Right forelimb (tissue), 1 donor: ENCODE data around the gene WDFY4.

Experiments used
- DNase-seq: peaks from one replicate; pipeline ENCODE4 v3.0.0-alpha.2; 2018

WDFY4 gene

GRCh38 chr10:48722153-48723145 is 37.8 kb downstream of the WDFY4 start:
- DNase-seq = no peak

- no peak for DNase-seq
Observed at GRCh38 chr10:48724127-48724526, 39.5 kb downstream of the WDFY4 start.

- DNase-seq = no peak
Observed at GRCh38 chr10:48725708-48726107, 41.0 kb downstream of the WDFY4 start.

GRCh38 chr10:48727866-48728265 is 43.2 kb downstream of the WDFY4 start:
- no peak for DNase-seq

GRCh38 chr10:48729222-48729621 is 44.5 kb downstream of the WDFY4 start:
- DNase-seq = no peak

GRCh38 chr10:48729941-48730457 is 45.3 kb downstream of the WDFY4 start:
- no peak for DNase-seq

- no peak for DNase-seq
Observed at GRCh38 chr10:48731141-48731540, 46.5 kb downstream of the WDFY4 start.

- DNase-seq = no peak
Observed at GRCh38 chr10:48731654-48732053, 47.0 kb downstream of the WDFY4 start.

GRCh38 chr10:48733329-48733728 is 48.7 kb downstream of the WDFY4 start:
- no peak for DNase-seq

- no peak for DNase-seq
Observed at GRCh38 chr10:48735836-48736390, 51.2 kb downstream of the WDFY4 start.

GRCh38 chr10:48736596-48736995 is 51.9 kb downstream of the WDFY4 start:
- no peak for DNase-seq

GRCh38 chr10:48737886-48738285 is 53.2 kb downstream of the WDFY4 start:
- DNase-seq = no peak

- DNase-seq = no peak
Observed at GRCh38 chr10:48739170-48739569, 54.5 kb downstream of the WDFY4 start.

GRCh38 chr10:48740015-48740707 is 55.5 kb downstream of the WDFY4 start:
- no peak for DNase-seq

- no peak for DNase-seq
Observed at GRCh38 chr10:48740988-48741387, 56.3 kb downstream of the WDFY4 start.

GRCh38 chr10:48742891-48743860 is 58.5 kb downstream of the WDFY4 start:
- DNase-seq = no peak

- DNase-seq = no peak
Observed at GRCh38 chr10:48744587-48744986, 59.9 kb downstream of the WDFY4 start.

GRCh38 chr10:48745662-48746245 is 61.1 kb downstream of the WDFY4 start:
- DNase-seq = no peak

GRCh38 chr10:48748573-48748972 is 63.9 kb downstream of the WDFY4 start:
- no peak for DNase-seq

GRCh38 chr10:48749254-48749787 is 64.6 kb downstream of the WDFY4 start:
- no peak for DNase-seq

GRCh38 chr10:48750019-48750418 is 65.3 kb downstream of the WDFY4 start:
- DNase-seq = no peak

- DNase-seq = no peak
Observed at GRCh38 chr10:48750991-48751390, 66.3 kb downstream of the WDFY4 start.
